ENCODE data around the gene PAK5. TPM values are rescaled to one million over a fixed set of nuclear protein-coding genes. Genes with fewer than 3 reads are reported as not detected.

PAK5 gene
- total and polyA plus RNA-seq, 10 donors = not detected

DNA sequence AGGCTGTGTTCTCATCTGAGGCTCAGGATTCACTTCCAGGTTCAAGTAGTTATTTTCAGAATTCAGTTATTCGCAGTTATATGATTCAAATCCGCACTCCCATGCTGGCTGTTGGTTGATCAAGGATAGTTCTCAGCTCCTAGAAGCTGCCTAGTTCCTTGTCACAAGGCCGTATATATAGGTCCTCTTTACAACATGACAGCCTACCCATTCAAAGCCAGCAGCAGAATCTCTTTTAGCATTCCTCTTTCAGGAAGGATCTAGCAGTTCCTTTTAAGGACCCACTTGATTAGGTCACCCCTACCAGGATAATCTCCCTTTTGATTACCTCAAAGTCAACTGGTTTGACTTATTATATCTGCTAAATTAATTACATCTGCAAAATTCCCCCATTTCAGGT, 348.2 kb downstream of the PAK5 start:
- intact Hi-C loops (cut with DNase I; ENCODE audit: low total_unique reads) = no loop called here
- H3K4me1 ChIP-seq = no peaks in the 10 kb centered on the region
- no peak for DNase-seq
- H3K4me3 ChIP-seq = no peak overlapping the region
- H3K9me3 ChIP-seq = no peaks in the 10 kb centered on the region
- 86 to 89% (median 87%) methylated on average over 3 of the region's 3 CpGs for WGBS, 5 donors
- no peaks in the 10 kb centered on the region for H3K36me3 ChIP-seq
- TF ChIP-seq POLR2A (IDR thresholded peaks at IDR 0.05) (no peak), POLR2AphosphoS5 (IDR thresholded peaks at IDR 0.05) (no peak)
- TF ChIP-seq, protein P1, sequence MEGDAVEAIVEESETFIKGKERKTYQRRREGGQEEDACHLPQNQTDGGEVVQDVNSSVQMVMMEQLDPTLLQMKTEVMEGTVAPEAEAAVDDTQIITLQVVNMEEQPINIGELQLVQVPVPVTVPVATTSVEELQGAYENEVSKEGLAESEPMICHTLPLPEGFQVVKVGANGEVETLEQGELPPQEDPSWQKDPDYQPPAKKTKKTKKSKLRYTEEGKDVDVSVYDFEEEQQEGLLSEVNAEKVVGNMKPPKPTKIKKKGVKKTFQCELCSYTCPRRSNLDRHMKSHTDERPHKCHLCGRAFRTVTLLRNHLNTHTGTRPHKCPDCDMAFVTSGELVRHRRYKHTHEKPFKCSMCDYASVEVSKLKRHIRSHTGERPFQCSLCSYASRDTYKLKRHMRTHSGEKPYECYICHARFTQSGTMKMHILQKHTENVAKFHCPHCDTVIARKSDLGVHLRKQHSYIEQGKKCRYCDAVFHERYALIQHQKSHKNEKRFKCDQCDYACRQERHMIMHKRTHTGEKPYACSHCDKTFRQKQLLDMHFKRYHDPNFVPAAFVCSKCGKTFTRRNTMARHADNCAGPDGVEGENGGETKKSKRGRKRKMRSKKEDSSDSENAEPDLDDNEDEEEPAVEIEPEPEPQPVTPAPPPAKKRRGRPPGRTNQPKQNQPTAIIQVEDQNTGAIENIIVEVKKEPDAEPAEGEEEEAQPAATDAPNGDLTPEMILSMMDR (IDR thresholded peaks at IDR 0.05 in 8 of 11, conservative IDR thresholded peaks at IDR 0.05 in 3 of 11) = no peak
- no peaks in the 10 kb centered on the region for H3K27me3 ChIP-seq (replicated peaks in 1 of 7)
- H3K27ac ChIP-seq = no peak overlapping the region

GRCh38 chr20:9490161-9490560, 348.7 kb downstream of the PAK5 start:
- Histone ChIP-seq H3K4me1 (no peaks in the 10 kb centered on the region), H3K4me3 (no peak overlapping the region), H3K27me3 (replicated peaks in 1 of 7) (no peaks in the 10 kb centered on the region), H3K36me3 (no peaks in the 10 kb centered on the region), H3K27ac (no peak overlapping the region), H3K9me3 (no peaks in the 10 kb centered on the region)
- TF ChIP-seq POLR2AphosphoS5 (IDR thresholded peaks at IDR 0.05) (no peak), POLR2A (IDR thresholded peaks at IDR 0.05) (no peak)
- TF ChIP-seq, protein P1 (IDR thresholded peaks at IDR 0.05 in 8 of 11, conservative IDR thresholded peaks at IDR 0.05 in 3 of 11) = no peak
- DNase-seq = no peak
- 79 to 85% (median 79%) methylated on average over 3 of the region's 3 CpGs for WGBS, 5 donors
- intact Hi-C loops (cut with DNase I; ENCODE audit: low total_unique reads) = no loop called here

GRCh38 chr20:9488063-9488462, 350.8 kb downstream of the PAK5 start:
- Histone ChIP-seq H3K27me3 (replicated peaks in 1 of 7) (no peaks in the 10 kb centered on the region), H3K4me1 (peaks cover 0 to 1% (median under 1%) of the 10 kb centered on the region in 6 donors), H3K27ac (no peak overlapping the region), H3K4me3 (no peak overlapping the region), H3K36me3 (no peaks in the 10 kb centered on the region), H3K9me3 (no peaks in the 10 kb centered on the region)
- intact Hi-C loops (cut with DNase I; ENCODE audit: low total_unique reads) = no loop called here
- no peak for DNase-seq
- TF ChIP-seq, protein P1 (IDR thresholded peaks at IDR 0.05 in 8 of 11, conservative IDR thresholded peaks at IDR 0.05 in 3 of 11) = no peak
- TF ChIP-seq POLR2AphosphoS5 (IDR thresholded peaks at IDR 0.05) = no peak
- no peak for TF ChIP-seq POLR2A (IDR thresholded peaks at IDR 0.05)
- WGBS, 5 donors = 38 to 43% (median 42%) methylated on average over 2 of the region's 2 CpGs

Other genes with a start within 250 kb of the PAK5 start
- 1 to 10 TPM; 1.8 to 3.2 (median 2.3) TPM for gene ANKEF1, start 195.9 kb upstream of the PAK5 start, total RNA-seq
- gene ANKEF1, start 195.9 kb upstream of the PAK5 start, polyA plus RNA-seq = under 1 TPM; 0.58 to 0.77 (median 0.67) TPM

Measured in spleen (tissue), 11 donors.